Left colon (tissue), 2 donors: ENCODE data around the gene PCDHGA2. TPM values are rescaled to one million over a fixed set of nuclear protein-coding genes. Genes with fewer than 3 reads are reported as not detected.
"Not testable (repeated sequence)": the region's sequence is repeated elsewhere in the genome, so short reads cannot be mapped to it uniquely, and the experiment has no call there.

Source experiments
- ATAC-seq: fragments of 200-7000 bp; cut with Tn5 transposase; one replicate; pipeline ENCODE4 v1.9.1; 2020; ENCODE audit warnings: mild to moderate bottlenecking, moderate library complexity
- DNase-seq, 2 donors: peaks; one replicate each; pipeline ENCODE4 v3.0.0-alpha.2; 2020
- intact Hi-C, 2 donors: fragments of 100-400 bp; cut with DNase I in 1 of 2; cut with micrococcal nuclease in 1 of 2; formaldehyde crosslinking; loops; one replicate each; pipeline versions ENCODE4 v1.11.2 to v1.14.0; 2022; cut with DNase I, micrococcal nuclease
- total RNA-seq, 2 donors: library from RNA; stranded (reverse); fragmentation: NEBNext Ultra II Directional; extraction: Animal tissue kit (Norgen Biotek cat#: 25700); gene quantifications; one replicate each; pipeline ENCODE4 v1.2.1, GENCODE V29; 2021
- donor health status: DM: no; HTN: no; CAD: no.
- donor health status: DM: yes; HTN: yes; CAD: no.

PCDHGA2 gene
- total RNA-seq, 2 donors from 2014 or later = 0.31 to 0.75 TPM

- intact Hi-C loops = loop anchor here in 1 of 2 donors (10.0 kb wide), 1 partner anchor 51 kb away; the partner anchor contains the start of genes PCDHGA8 and PCDHGB5
- DNase-seq (no peak), ATAC-seq (no peak)
These were observed 4.8 kb downstream of the PCDHGA2 start, which contains the start of gene PCDHGA3 for GRCh38 chr5:141343242-141343952. Gene PCDHGA3, plus strand, starts transcription at chr5:141343829. Its CDS starts 205 bp downstream, at chr5:141344034.

GRCh38 chr5:141343953-141344463 is 5.4 kb downstream of the PCDHGA2 start:
- ATAC-seq (no peak), DNase-seq (no peak)
- intact Hi-C loops = loop anchor here in 1 of 2 donors (10.0 kb wide), 1 partner anchor 51 kb away; the partner anchor contains the start of genes PCDHGA8 and PCDHGB5

GRCh38 chr5:141345327-141345726 is 6.8 kb downstream of the PCDHGA2 start:
- intact Hi-C loops = loop anchor here in 1 of 2 donors (10.0 kb wide), 1 partner anchor 49 kb away; the partner anchor contains the start of genes PCDHGA8 and PCDHGB5
- no peak for ATAC-seq
- DNase-seq = no peak

- not testable (repeated sequence) for DNase-seq, ATAC-seq
- intact Hi-C loops = loop anchor here in 1 of 2 donors (10.0 kb wide), 1 partner anchor 49 kb away; the partner anchor contains the start of genes PCDHGA8 and PCDHGB5
These were observed 7.5 kb downstream of the PCDHGA2 start for GRCh38 chr5:141346017-141346416.

GRCh38 chr5:141349917-141350619 is 11.5 kb downstream of the PCDHGA2 start, which contains the start of gene PCDHGB1:
Gene PCDHGB1, plus strand, starts transcription at chr5:141350099. Its CDS starts 162 bp downstream, at chr5:141350261.
- intact Hi-C loops = loop anchor here in 1 of 2 donors (10.0 kb wide), 1 partner anchor 45 kb away; the partner anchor contains the start of genes PCDHGA8 and PCDHGB5
- DNase-seq (peak in 1 of 2 donors; percentile 36), ATAC-seq (peak; percentile 71)

- intact Hi-C loops = no loop called here
- no peak for ATAC-seq
These were observed 13.0 kb downstream of the PCDHGA2 start for GRCh38 chr5:141351591-141351990.

GRCh38 chr5:141354900-141355469 is 16.4 kb downstream of the PCDHGA2 start, which contains the start of gene PCDHGA4:
Gene PCDHGA4, plus strand, starts transcription at chr5:141355021. Its CDS starts 87 bp downstream, at chr5:141355108.
- ATAC-seq = no peak
- DNase-seq = no peak
- intact Hi-C loops = no loop called here

More at GRCh38 chr5:141351591-141351990, 13.0 kb downstream of the PCDHGA2 start:
- no peak for DNase-seq

GRCh38 chr5:141355641-141356040 is 17.1 kb downstream of the PCDHGA2 start:
- ATAC-seq (no peak), DNase-seq (no peak)
- intact Hi-C loops = no loop called here

- ATAC-seq = no peak
- intact Hi-C loops = no loop called here
- DNase-seq = no peak
These were observed 17.6 kb downstream of the PCDHGA2 start for GRCh38 chr5:141356133-141356532.

GRCh38 chr5:141356950-141357349 is 18.4 kb downstream of the PCDHGA2 start:
- intact Hi-C loops = no loop called here
- no peak for ATAC-seq
- no peak for DNase-seq

GRCh38 chr5:141359790-141360426 is 21.3 kb downstream of the PCDHGA2 start, which contains the start of gene PCDHGB2:
Gene PCDHGB2, plus strand, starts transcription at chr5:141359994. Its CDS starts 142 bp downstream, at chr5:141360136.
- no peak for DNase-seq
- peak; percentile 35 for ATAC-seq
- intact Hi-C loops = no loop called here

- intact Hi-C loops = no loop called here
- DNase-seq (no peak), ATAC-seq (no peak)
These were observed 22.1 kb downstream of the PCDHGA2 start for GRCh38 chr5:141360685-141361084.

- intact Hi-C loops = no loop called here
- DNase-seq (no peak), ATAC-seq (no peak)
These were observed 24.2 kb downstream of the PCDHGA2 start for GRCh38 chr5:141362719-141363118.

- intact Hi-C loops = no loop called here
- ATAC-seq = no peak
- no peak for DNase-seq
These were observed 25.5 kb downstream of the PCDHGA2 start, which contains the start of gene PCDHGA5 for GRCh38 chr5:141363952-141364660. Gene PCDHGA5, plus strand, starts transcription at chr5:141364162. Its CDS starts 169 bp downstream, at chr5:141364331.

GRCh38 chr5:141366016-141366896 is 27.7 kb downstream of the PCDHGA2 start:
- intact Hi-C loops = no loop called here
- ATAC-seq (no peak), DNase-seq (no peak)

- DNase-seq = peak in 1 of 2 donors; percentile 41
- peak; percentile 71 for ATAC-seq
- intact Hi-C loops = no loop called here
These were observed 31.7 kb downstream of the PCDHGA2 start, which contains the start of gene PCDHGB3 for GRCh38 chr5:141369994-141370848. Gene PCDHGB3, plus strand, starts transcription at chr5:141370242. Its CDS starts 153 bp downstream, at chr5:141370395.
